Spleen (tissue), 7 donors: ENCODE measurements around the gene FNTB.

ENCODE experiments used
- POLR2A ChIP-seq, 3 donors: fragments of 450-650 bp; IDR thresholded peaks; one replicate each; pipeline ENCODE4 v1.5.1; 2017; ENCODE audit warnings: antibody characterized with exemption in 3 of 3, mild to moderate bottlenecking in 1 of 3
- POLR2AphosphoS5 ChIP-seq, 3 donors: sonication (generic); formaldehyde crosslinking; IDR thresholded peaks; one replicate each; pipeline ENCODE4 v1.5.1; 2017; ENCODE audit warnings: antibody characterized with exemption in 3 of 3
- TF ChIP-seq, protein P1 (sequence below), 11 experiments: fragments of 200-600 bp in 7 of 11; fragments of 450-650 bp in 4 of 11; sonication (generic) in 4 of 11; IDR thresholded peaks in 8 of 11; conservative IDR thresholded peaks in 3 of 11; 1 replicate in 7 of 11; 2 replicates in 4 of 11; pipeline versions ENCODE4 v1.4.0 to v1.8.0; 2016 to 2021; ENCODE audit warnings: antibody characterized with exemption in 11 of 11, inconsistent platforms in 4 of 11, mild to moderate bottlenecking in 1 of 11
- donor health status: DM: no; HTN: no; CAD: no; lungs with moderate emphysema.
- donor health status: DM: no; HTN: no; CAD: no.
- donor health status: DM: no; HTN: no; CAD: no.

DNA sequence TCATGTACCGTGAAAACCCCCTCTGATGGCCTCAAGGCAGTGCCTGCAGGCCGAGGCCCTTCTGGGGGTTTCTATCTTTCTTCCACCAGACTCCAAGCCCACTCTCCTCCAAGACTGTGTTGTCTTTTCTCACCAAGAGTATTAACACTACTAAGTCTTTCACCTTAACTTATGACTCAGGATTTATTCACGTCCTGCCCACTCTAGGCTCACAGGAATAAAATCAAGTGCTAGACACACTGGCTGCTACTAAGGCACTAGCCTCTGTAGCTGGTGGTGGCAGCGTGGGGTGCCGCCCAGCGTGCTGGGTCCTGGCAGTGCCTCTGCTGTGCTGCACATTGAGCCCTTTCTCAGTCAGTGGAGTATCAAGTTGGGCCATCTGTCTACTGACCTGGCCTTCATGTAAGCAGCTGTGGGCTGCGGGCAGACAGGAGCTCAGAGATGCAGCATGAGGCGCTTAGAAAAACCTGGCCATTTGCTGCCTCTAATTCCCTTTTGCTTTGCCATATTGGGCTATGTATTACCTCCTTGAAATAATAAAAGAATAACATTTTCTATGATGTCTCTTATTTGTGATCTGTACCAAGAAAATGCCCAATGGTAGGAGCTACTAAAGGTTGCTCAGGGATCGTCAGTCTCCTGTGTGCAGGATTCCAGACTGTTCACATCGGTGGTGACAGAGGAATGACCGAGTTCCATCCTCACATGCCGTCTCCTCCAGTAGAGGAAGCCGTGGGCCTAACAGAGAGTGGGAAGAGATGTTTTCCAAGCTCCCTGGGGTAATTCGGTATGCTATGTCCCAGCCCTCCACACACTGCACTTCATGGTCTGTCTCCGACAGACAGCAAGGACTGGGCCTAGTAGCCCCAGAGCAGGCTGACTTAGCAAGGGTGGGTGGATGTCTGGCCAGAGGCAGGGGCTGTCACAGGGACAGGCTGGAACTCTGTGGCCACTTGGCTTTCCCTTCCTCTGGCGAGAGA is 75.7 kb downstream of the FNTB start:
- TF ChIP-seq, protein P1, sequence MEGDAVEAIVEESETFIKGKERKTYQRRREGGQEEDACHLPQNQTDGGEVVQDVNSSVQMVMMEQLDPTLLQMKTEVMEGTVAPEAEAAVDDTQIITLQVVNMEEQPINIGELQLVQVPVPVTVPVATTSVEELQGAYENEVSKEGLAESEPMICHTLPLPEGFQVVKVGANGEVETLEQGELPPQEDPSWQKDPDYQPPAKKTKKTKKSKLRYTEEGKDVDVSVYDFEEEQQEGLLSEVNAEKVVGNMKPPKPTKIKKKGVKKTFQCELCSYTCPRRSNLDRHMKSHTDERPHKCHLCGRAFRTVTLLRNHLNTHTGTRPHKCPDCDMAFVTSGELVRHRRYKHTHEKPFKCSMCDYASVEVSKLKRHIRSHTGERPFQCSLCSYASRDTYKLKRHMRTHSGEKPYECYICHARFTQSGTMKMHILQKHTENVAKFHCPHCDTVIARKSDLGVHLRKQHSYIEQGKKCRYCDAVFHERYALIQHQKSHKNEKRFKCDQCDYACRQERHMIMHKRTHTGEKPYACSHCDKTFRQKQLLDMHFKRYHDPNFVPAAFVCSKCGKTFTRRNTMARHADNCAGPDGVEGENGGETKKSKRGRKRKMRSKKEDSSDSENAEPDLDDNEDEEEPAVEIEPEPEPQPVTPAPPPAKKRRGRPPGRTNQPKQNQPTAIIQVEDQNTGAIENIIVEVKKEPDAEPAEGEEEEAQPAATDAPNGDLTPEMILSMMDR (IDR thresholded peaks at IDR 0.05 in 8 of 11, conservative IDR thresholded peaks at IDR 0.05 in 3 of 11), result no peak
- TF ChIP-seq POLR2AphosphoS5 (IDR thresholded peaks at IDR 0.05) (no peak), POLR2A (IDR thresholded peaks at IDR 0.05) (no peak)
